HG03175 (cell line): ENCODE results near the gene DPF3.
A peak's percentile ranks its signal among the peaks of the same experiment; 100 is the strongest.

ENCODE experiments used
- ATAC-seq: cut with Tn5 transposase; IDR thresholded peaks from one replicate; pipeline ENCODE4 v1.9.1; 2021; ENCODE audit warnings: mild to moderate bottlenecking, moderate library complexity; ENCODE audit not compliant: unreplicated experiment

DPF3 gene

GRCh38 chr14:72722201-72722785 is 171.6 kb downstream of the DPF3 start:
- no peak for ATAC-seq

- ATAC-seq = no peak
These were observed 172.8 kb downstream of the DPF3 start for GRCh38 chr14:72721083-72721482.

- peak; percentile 63 for ATAC-seq
These were observed 176.7 kb downstream of the DPF3 start for GRCh38 chr14:72717220-72717619.

- no peak for ATAC-seq
These were observed 177.4 kb downstream of the DPF3 start for GRCh38 chr14:72716476-72716875.

GRCh38 chr14:72715850-72716228 is 178.1 kb downstream of the DPF3 start:
- no peak for ATAC-seq

GRCh38 chr14:72715215-72715849 is 178.6 kb downstream of the DPF3 start:
- ATAC-seq = no peak

- ATAC-seq = no peak
These were observed 179.1 kb downstream of the DPF3 start for GRCh38 chr14:72714871-72715214.

- ATAC-seq = no peak
These were observed 179.8 kb downstream of the DPF3 start for GRCh38 chr14:72714094-72714493.

- ATAC-seq = no peak
These were observed 182.0 kb downstream of the DPF3 start for GRCh38 chr14:72711936-72712335.

- no peak for ATAC-seq
These were observed 183.8 kb downstream of the DPF3 start for GRCh38 chr14:72709916-72710611.

GRCh38 chr14:72708708-72709475 is 185.0 kb downstream of the DPF3 start:
- no peak for ATAC-seq

- ATAC-seq = no peak
These were observed 185.7 kb downstream of the DPF3 start for GRCh38 chr14:72708222-72708621.

GRCh38 chr14:72706485-72706884 is 187.4 kb downstream of the DPF3 start:
- ATAC-seq = no peak

GRCh38 chr14:72704502-72704901 is 189.4 kb downstream of the DPF3 start:
- no peak for ATAC-seq

- ATAC-seq = no peak
These were observed 192.3 kb downstream of the DPF3 start for GRCh38 chr14:72701605-72702004.

GRCh38 chr14:72701237-72701565 is 192.7 kb downstream of the DPF3 start:
- no peak for ATAC-seq

GRCh38 chr14:72700338-72701236 is 193.3 kb downstream of the DPF3 start:
- no peak for ATAC-seq

- no peak for ATAC-seq
These were observed 194.0 kb downstream of the DPF3 start for GRCh38 chr14:72699852-72700257.

- ATAC-seq = no peak
These were observed 194.5 kb downstream of the DPF3 start for GRCh38 chr14:72699443-72699842.

- no peak for ATAC-seq
These were observed 201.2 kb downstream of the DPF3 start for GRCh38 chr14:72692696-72693095.

GRCh38 chr14:72690324-72690723 is 203.6 kb downstream of the DPF3 start:
- ATAC-seq = no peak
